HG03280 (cell line): ENCODE data around the gene PCK2.

Experiments
- ATAC-seq: cut with Tn5 transposase; IDR thresholded peaks from one replicate; pipeline ENCODE4 v1.9.1; 2021; ENCODE audit warnings: mild to moderate bottlenecking, moderate library complexity; ENCODE audit not compliant: unreplicated experiment

Gene PCK2

DNA sequence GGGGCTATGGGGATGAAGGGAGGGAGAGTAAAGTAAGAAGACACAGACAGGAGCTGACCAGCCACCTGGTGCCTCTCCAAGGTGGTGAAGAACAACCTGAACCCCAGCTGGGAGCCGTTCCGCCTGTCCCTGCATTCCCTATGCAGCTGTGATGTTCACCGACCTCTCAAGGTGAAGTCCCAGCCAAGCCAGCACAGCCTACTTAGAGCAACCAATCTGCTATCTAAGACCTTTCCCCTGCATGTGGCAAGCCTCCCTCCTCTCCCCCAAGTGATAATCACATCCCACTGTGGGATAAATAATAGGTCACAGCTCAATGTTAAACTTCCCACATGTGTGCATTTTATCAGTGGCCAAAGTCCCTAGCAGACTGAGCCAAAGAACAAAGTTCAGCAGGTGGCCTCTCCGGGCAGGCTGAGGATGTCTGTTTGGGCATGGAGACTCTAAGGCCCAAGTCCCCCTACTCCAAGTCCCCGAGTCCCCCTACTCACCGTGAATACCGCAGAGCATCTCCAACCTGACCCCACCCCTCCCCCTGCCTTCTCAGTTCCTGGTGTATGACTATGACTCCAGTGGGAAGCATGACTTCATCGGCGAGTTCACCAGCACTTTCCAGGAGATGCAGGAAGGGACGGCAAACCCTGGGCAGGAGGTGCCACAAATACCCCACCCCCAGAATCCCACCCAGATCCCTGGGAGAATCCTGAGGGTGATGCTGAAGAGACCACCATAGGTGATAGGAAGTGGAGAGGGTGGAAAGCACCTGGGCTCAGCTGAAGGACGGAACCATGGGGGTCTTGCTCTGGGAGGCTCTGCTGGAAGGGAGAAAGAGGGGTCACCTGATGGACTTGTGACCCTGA, 19.3 kb upstream of the PCK2 start:
- no peak for ATAC-seq

DNA sequence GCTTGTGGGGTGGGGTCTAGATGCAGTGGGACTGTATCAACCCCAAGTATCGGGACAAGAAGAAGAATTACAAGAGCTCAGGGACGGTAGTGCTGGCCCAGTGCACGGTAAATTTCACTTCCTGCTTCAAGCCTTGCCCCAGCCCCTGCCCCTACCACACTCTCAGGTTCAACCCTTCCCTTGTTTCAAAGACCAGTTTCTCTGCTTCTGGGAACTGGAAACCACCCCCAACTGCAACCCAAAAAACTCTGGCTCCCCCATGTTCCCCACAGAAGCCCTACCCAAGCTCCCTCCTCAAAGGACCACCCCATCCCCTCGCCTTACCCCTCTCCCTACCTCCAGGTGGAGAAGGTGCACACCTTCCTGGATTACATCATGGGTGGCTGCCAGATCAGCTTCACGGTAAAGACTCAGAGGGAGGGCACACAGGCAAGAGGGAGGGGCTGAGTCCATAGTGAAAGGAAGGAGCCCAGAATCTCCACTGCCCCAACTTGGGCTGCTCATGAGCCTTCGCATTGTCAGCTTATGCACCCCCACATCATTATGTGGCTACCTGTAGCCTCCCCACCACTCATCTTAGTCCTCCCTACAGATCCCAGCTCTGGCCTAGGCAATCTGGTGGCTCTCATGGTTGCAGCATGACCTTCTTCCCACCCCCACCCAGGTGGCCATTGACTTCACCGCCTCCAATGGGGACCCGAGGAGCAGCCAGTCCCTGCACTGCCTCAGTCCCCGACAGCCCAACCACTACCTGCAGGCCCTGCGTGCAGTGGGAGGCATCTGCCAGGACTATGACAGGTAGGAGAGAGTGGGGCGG, 18.4 kb upstream of the PCK2 start:
- ATAC-seq: no peak

DNA sequence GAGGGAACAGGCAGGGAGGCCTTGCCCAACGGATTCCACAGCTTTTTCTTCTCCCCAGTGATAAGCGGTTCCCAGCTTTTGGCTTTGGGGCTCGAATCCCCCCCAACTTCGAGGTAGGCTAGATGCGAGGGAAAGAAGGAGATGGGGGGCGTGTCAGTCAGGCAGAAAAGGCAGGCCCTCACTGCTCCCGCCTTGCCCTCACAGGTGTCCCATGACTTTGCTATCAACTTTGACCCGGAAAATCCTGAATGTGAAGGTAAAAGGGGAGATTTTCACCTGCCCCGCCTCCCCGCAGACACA, 17.9 kb upstream of the PCK2 start:
- no peak for ATAC-seq

DNA sequence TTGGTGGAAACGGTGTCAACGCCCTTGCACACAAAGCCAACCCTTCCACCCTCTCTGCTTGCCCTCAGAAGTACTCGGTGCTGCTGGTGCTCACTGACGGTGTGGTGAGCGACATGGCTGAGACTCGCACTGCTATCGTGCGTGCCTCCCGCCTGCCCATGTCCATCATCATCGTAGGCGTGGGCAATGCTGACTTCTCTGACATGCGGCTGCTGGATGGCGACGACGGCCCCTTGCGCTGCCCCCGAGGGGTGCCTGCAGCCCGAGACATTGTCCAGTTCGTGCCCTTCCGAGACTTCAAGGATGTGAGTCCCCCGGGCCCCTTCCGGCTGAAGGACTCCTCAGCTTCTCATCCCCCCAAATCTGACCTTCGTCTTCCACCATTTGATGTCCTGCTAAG, 17.0 kb upstream of the PCK2 start:
- no peak for ATAC-seq

DNA sequence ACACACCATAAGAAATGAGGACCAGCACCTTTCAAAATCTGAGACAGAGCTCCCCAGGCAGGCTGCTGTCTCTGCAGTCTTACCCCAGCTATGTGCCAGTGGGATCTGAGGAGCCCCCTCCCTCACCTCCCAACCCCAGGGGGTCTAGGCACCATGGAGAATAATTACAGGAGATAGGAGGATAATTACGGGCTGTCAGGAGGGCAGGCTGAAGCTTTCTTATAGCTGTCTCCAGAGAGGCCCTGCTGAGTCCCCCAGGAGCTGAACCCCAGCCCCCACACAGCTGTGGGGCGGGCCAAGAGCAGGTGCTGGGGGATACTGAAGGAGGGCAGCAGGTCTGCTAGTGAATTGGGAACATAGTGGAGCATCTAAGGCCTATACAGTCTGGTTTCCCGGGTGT, 16.0 kb upstream of the PCK2 start:
- ATAC-seq: no peak

DNA sequence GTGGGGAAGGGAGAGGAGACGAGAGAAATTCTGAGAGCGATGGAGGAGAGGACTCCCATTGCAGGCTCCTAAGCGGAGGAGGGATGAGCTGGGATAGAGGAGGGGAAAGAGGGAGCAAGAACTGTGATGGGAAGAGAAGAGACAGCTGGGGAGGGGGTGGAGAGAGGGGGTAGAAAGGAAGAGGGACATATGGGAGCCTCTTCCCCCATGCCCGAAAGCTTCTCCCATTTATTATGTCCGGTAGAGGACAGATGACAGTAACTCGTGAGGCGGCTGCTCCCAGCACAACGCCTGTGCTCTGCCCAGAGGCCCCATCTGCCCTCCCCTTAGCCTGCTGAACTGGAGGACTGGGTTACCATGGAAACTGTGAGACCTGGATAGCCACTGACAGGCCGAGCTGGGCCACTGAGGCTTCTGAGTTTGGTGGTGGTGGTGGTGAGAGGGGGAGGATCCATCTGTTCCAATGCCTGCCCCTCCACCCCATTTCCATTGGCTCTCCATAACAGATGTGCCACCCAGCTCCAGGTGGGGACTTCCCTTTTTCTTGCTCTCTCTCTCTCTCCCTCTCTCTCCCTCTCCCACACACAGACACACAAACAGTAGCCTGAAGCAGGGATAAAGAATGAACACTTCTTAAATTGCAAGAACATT, 14.5 kb upstream of the PCK2 start:
- no peak for ATAC-seq

DNA sequence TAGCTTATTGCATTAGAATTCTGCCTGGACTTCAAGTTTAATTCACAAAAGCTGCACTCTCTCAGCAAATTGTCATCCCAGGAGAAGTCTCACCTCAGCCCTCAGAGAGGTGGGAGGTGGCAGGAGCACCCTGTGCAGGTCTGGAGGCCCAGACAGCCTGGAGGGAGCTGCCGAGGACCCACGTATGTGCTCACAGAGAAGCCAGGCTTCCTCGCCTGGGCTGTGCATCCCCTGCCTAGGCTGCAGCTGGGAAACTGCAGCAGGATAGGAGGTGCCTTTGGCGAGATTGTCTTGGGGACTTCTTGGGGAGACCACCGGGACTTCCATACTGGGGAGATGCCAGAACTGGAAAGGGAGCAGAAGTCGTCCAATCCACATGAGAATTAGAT, 14.0 kb upstream of the PCK2 start:
- no peak for ATAC-seq

DNA sequence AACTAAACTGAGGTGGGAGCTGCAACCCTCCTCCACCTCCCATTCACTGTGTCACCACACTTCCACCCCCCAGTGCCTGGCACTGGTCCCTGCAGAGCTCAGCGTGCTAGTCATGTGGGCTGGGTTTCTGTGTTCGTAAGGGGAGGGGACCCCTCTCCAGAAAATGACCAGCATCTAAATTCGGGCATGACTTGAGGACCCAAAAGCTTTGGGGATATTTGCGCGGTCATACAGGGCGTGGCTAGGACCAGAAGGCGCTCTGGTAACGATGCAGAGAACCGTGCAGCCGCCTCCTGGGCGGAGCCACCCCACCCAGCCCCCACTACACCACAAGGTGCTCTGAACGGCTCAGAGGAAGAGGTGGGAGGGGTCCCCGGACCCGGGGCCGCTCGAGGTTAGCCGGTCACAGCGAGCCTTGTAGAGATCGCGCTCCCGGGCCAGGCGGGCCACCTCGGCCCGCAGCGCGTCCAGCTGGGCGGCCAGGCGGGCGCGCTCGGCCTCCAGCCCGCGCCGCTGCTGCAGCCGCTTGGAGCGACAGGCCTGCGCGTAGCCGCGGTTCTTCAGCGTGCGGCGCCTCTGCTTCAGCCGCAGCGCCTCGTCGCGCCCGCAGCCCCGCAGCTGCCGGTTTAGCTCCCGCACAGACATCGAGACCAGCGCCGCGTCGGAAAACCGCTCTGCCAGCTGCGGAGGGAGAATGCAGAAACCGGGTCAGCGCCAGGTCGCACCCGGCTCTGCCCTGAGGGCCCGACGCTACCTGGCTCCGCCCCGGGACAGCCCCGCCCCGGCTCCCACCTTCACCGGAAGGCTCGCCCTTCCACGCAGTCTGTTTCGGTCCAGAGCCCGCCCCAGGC, 13.0 kb upstream of the PCK2 start:
- peak; percentile 79 for ATAC-seq

DNA sequence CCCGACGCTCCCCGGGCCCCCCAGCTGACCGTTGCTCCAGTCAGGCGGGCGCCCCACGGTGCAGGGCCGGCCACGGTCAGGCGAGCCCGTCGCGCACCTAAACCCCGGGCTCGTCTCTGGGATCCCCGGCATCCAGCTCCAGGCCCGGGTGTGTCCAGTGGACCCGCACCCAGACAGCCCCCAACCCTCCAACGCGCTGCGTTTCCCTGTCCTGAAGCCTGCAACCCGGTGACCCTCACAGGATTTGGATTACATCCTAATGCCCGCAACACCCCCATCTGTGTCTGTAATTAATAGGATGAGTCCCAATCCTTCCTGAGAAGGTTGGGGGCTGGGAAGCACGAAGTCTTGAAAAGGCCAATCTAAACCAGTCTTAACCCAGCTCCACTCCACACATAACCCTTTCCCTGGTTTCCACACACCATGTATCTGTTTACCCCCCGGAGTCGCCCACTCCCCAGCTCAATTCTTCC, 12.3 kb upstream of the PCK2 start:
- ATAC-seq: no peak

DNA sequence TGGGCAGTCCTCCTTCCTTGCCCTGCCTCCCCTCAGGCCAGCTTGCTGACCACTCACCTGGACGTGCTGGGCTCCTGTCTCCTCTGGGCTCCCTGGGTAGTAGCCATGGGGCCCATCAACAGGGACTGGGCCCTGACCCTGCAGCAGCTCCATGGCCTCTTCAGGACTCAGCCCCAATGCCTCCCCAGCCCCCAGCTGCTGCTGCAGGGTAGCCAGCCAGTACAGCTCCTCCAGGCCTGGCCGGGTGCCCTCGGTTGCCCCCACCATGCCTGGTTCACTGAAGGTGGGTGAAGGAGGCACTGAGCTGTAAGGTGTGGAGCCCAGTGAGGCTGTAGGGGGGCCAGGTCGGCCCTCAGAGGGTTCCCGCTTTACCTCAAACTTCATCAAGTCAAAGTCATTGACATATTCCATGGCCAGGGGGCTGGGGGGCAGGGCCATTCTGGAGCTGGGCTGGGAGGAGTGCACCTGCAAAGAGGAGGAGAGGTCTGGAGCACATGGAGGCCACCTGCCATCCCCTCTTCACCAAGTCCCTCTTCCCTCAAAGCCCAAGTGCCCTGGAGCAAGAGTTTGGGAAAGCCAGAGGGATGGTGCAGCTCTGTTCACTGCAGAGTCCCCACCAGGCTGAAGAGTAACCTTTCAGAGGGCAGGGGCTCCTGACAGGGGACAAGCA, 11.6 kb upstream of the PCK2 start:
- ATAC-seq: no peak

DNA sequence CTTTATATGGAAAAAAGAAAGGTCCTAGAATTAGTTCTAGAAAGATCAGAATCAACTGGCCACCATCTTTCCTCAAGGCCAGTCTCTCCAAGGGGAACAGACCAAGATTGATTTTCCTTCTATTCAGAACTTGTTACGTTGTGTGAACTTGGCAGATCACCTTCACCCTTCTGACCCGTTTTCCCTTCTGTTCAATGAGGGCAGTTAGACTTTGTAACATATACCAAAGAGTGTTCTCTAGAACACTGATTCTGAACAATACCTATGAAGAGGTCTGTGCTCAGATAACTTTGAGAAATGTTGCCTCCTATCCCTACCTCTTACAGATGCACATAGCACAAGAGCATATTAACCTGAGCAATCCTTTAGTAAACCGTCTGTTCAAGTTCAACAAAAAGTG, 10.6 kb upstream of the PCK2 start:
- no peak for ATAC-seq

DNA sequence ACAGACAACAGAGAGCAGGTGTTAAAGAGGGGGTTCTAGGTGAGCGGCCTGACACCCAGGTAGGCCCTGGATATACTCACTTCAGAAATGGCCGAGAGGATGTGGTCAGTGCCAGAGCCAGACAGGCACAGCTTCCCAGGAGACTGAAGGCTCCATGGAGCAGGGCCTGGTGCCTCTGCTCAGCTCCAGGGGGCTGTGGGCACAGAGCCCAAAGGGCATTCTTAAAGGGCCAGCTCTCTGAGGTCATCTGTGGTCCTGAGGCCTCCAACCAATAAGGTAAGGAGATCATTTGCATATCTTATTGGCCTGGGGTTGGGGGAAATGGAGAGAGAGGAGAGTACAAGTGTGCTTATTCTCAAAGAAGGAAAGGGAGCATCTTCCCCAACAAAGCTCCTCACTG, 9.7 kb upstream of the PCK2 start:
- no peak for ATAC-seq

DNA sequence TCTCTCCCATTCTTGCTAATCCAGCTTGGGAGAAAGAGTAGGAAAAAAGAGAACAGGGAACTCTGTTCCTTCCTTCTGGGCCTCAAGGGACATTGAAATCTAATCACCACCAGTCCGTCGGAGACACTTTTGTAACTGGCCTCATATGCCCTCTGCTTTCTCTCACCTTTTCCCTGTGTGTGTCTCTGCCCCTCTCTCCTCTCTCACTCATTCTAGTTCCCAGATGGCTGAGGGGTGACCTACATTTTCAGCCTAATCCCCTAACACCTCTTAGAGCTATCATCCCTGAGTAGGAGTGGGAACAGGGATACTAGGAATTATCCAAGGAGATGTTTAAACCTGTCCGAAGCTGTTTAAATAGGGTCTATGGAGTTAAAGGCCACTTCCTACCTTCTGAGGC, 8.9 kb upstream of the PCK2 start:
- ATAC-seq: no peak

DNA sequence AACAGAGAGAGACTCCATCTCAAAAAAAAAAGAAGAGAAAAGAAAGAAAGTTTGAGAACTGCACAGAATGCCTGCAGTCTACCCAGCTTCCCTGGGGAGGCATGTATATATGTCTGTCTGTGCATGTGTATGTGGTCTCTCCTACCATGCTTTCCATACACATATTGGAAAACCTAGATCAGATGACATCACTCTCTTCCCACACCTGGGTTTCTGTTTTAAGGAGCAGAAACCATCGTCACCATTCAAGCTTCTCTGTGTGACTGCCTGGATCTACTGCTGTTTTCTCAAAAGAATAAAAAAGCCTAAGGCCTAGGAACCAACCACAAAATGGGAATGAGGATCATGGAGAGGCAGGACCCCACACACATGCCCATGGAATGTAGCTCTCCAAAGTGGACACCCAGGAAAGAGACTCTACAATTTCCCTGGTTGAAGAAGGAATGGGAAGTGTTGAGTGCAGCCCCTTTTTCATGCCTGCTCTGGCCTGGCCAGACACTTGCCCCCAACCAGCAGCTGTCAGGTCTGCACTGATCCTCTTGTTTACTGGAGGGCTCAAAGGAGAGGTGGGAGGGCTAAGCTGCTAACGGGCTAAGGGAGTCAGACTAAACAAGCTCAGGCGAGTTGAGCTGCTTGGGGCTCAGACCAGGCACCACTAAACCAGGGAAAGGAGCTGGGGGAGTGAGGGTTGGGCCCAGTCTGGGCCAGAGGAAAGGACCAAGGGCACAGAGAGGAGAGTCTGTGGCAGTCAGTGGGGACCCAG, 7.7 kb upstream of the PCK2 start:
- no peak for ATAC-seq

DNA sequence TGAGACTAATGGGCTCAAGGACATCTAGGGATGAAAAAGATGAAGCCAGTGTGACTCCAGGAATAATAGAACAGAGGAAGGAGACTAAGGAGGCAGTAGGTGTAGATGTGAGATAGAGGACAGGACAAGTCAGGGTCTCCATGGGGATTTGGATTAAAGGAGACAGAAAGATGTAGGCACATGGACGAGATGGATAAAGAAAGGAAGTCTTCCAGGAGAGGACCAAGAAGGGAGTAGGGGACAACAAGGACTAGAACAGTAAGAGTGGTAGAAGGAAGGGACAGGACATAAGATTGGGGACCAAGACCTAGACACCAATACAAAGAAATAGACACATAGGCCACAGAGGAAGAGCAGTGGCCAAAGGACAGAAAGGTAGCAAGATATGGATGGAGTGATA, 7.1 kb upstream of the PCK2 start:
- ATAC-seq: no peak

DNA sequence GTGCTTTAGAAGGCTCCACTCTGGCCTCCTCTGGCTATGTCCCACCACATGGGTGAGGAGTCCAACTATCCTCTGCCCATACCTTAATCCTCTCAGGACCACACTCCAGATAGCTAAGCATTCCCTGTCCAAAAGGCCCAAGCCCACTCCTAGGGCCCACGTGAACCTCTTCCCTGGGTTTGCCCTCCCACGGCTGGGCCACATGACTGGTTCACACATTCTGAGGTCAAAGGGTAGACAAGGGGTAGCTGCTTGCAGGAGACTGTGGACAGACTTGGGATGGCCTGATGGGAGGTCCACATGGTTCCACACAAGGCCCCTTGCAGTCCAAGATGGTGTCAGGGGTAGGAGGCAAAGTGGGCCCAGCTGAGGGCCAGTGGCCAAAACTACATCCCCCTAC, 6.0 kb upstream of the PCK2 start:
- no peak for ATAC-seq

DNA sequence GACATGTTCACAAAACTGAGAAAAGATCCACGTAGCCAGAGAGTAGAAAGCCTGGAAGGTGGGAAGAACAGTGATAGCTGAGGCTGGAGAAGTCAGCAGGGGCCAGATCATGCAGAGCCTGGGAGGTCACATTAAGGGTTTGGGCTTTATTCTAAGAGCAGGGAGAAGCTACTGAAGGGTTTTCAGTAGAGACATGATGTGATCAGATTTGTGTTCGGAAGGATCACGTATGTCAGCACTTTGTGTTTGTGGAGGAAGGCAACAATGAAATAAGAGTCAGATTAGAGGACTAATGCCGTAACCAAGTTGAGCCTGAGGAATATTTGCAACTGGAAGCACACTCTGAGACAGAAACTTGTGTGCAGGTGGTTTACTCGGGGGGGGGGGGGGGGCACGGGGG, 4.2 kb upstream of the PCK2 start:
- ATAC-seq: no peak

DNA sequence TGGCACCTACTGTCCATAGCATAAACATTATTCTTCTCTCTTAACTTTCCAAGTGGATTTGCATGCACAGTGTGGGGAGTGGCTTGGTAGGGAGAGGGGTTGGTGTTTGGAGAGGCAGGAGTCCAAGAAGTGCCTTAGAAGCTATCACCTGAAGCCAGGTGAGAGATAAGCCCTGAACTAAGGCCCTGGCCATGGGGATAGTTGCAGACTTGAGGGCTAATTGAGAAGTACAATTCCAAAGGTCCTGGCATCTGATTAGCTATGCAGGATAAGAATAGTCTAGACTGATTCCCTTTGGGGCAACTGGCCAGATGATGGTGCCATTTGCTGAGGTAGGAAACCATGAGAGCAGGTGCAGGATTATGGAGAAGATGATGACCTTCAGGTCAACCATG, 2.0 kb upstream of the PCK2 start:
- no peak for ATAC-seq

DNA sequence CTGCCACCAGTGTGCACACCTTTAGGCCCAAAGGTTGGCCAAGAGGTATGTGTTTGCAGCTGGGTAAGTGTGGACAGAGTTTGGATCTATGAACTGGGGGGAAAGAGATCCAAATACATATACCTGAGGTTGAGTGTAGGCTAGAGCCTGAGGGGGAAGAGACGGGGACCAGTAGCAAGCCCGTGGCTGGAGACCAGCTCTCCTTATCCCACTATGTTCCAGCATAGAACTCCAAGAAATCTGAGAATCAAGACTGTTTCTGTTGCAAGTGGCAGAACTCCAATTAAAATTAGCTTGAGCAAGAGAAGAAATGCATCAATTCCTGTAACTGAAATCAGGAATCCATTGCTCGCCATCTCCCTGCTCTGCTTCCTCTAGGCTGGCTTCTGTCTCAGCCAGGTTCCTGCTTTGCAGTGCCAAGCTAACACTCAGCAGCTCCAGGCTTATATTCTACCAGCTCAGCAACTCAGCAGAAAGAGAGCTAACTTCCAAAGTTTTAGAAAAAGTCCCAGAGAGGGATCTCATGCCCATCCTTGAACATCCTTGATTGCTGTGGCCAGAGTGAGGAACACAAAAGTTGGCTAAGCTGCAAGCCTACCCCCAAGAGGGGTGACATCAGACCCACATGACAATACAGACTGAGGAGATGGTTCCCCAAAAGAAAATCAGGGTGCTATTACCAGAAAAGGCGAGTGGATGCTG, 1.5 kb upstream of the PCK2 start:
- no peak for ATAC-seq
